H1 (cell line): ENCODE measurements around the gene PPME1. TPM values are rescaled to one million over a fixed set of nuclear protein-coding genes. Genes with fewer than 3 reads are reported as not detected.

Experiments used
- EP300 ChIP-seq, 2 experiments: IDR thresholded peaks; 1 replicate in 1 of 2; 2 replicates in 1 of 2; pipeline ENCODE4 v1.6.1; 2011 to 2012; ENCODE audit warnings: low read depth in 2 of 2, low read length in 2 of 2, mild to moderate bottlenecking in 2 of 2, borderline replicate concordance in 1 of 2, inconsistent platforms in 1 of 2, moderate library complexity in 1 of 2
- FOSL1 ChIP-seq: IDR thresholded peaks from 2 replicates; pipeline ENCODE4 v1.6.1; 2011; ENCODE audit warnings: mild to moderate bottlenecking, low read depth, low read length, moderate library complexity; ENCODE audit not compliant: insufficient read depth
- JUN ChIP-seq: IDR thresholded peaks from 2 replicates; pipeline ENCODE4 v1.6.1; 2011; ENCODE audit warnings: low read depth, mild to moderate bottlenecking, improper control_type of control experiment, low read length
- JUND ChIP-seq: IDR thresholded peaks from 2 replicates; pipeline ENCODE4 v1.6.1; 2011; ENCODE audit warnings: mild to moderate bottlenecking, improper control_type of control experiment, low read length
- SIRT6 ChIP-seq: IDR thresholded peaks from one replicate; pipeline ENCODE4 v1.7.1; 2012; ENCODE audit warnings: low read length, inconsistent platforms
- SP1 ChIP-seq: IDR thresholded peaks from 2 replicates; pipeline ENCODE4 v1.6.1; 2011; ENCODE audit warnings: low read depth, low read length
- SRF ChIP-seq: IDR thresholded peaks from 2 replicates; pipeline ENCODE4 v1.6.1; 2011; ENCODE audit warnings: mild to moderate bottlenecking, low read depth, low read length, moderate library complexity
- TBP ChIP-seq: IDR thresholded peaks from 2 replicates; pipeline ENCODE4 v1.6.1; 2011; ENCODE audit warnings: low read depth, low read length, improper control_type of control experiment
- polyA plus RNA-seq, 7 experiments: library from polyadenylated mRNA; depleted of rRNA in 3 of 7; stranded (reverse) in 5 of 7; unstranded in 2 of 7; fragments of >200 nt in 5 of 7; fragments of 200-250 nt in 2 of 7; gene quantifications; 1 replicate in 5 of 7; 2 replicates in 1 of 7; 4 replicates in 1 of 7; pipeline versions ENCODE4 v1.2.1 to v1.2.3, GENCODE V29; 2011 to 2013; ENCODE audit warnings: missing spikeins in 2 of 7, mixed read lengths in 2 of 7
- total RNA-seq: library from RNA; stranded (reverse); fragmentation: NEBNext Ultra II Directional; extraction: Animal tissue kit (Norgen Biotek cat#: 25700); gene quantifications from 2 replicates; pipeline ENCODE4 v1.2.1, GENCODE V29; 2021
- TF ChIP-seq, protein P1 (sequence below): fragments of 300-600 bp; sonication (generic); IDR thresholded peaks from 2 replicates; pipeline ENCODE4 v1.7.1; 2012; ENCODE audit warnings: low read length, moderate library complexity, mild to moderate bottlenecking, inconsistent platforms; ENCODE audit not compliant: insufficient replicate concordance

PPME1 gene
- total and polyA plus RNA-seq, 2 of the 8 experiments (the other 6 are each of a cell fraction or from before 2014, with no cell fraction given), result 55.1 to 64.5 TPM

- TF ChIP-seq, protein P1, sequence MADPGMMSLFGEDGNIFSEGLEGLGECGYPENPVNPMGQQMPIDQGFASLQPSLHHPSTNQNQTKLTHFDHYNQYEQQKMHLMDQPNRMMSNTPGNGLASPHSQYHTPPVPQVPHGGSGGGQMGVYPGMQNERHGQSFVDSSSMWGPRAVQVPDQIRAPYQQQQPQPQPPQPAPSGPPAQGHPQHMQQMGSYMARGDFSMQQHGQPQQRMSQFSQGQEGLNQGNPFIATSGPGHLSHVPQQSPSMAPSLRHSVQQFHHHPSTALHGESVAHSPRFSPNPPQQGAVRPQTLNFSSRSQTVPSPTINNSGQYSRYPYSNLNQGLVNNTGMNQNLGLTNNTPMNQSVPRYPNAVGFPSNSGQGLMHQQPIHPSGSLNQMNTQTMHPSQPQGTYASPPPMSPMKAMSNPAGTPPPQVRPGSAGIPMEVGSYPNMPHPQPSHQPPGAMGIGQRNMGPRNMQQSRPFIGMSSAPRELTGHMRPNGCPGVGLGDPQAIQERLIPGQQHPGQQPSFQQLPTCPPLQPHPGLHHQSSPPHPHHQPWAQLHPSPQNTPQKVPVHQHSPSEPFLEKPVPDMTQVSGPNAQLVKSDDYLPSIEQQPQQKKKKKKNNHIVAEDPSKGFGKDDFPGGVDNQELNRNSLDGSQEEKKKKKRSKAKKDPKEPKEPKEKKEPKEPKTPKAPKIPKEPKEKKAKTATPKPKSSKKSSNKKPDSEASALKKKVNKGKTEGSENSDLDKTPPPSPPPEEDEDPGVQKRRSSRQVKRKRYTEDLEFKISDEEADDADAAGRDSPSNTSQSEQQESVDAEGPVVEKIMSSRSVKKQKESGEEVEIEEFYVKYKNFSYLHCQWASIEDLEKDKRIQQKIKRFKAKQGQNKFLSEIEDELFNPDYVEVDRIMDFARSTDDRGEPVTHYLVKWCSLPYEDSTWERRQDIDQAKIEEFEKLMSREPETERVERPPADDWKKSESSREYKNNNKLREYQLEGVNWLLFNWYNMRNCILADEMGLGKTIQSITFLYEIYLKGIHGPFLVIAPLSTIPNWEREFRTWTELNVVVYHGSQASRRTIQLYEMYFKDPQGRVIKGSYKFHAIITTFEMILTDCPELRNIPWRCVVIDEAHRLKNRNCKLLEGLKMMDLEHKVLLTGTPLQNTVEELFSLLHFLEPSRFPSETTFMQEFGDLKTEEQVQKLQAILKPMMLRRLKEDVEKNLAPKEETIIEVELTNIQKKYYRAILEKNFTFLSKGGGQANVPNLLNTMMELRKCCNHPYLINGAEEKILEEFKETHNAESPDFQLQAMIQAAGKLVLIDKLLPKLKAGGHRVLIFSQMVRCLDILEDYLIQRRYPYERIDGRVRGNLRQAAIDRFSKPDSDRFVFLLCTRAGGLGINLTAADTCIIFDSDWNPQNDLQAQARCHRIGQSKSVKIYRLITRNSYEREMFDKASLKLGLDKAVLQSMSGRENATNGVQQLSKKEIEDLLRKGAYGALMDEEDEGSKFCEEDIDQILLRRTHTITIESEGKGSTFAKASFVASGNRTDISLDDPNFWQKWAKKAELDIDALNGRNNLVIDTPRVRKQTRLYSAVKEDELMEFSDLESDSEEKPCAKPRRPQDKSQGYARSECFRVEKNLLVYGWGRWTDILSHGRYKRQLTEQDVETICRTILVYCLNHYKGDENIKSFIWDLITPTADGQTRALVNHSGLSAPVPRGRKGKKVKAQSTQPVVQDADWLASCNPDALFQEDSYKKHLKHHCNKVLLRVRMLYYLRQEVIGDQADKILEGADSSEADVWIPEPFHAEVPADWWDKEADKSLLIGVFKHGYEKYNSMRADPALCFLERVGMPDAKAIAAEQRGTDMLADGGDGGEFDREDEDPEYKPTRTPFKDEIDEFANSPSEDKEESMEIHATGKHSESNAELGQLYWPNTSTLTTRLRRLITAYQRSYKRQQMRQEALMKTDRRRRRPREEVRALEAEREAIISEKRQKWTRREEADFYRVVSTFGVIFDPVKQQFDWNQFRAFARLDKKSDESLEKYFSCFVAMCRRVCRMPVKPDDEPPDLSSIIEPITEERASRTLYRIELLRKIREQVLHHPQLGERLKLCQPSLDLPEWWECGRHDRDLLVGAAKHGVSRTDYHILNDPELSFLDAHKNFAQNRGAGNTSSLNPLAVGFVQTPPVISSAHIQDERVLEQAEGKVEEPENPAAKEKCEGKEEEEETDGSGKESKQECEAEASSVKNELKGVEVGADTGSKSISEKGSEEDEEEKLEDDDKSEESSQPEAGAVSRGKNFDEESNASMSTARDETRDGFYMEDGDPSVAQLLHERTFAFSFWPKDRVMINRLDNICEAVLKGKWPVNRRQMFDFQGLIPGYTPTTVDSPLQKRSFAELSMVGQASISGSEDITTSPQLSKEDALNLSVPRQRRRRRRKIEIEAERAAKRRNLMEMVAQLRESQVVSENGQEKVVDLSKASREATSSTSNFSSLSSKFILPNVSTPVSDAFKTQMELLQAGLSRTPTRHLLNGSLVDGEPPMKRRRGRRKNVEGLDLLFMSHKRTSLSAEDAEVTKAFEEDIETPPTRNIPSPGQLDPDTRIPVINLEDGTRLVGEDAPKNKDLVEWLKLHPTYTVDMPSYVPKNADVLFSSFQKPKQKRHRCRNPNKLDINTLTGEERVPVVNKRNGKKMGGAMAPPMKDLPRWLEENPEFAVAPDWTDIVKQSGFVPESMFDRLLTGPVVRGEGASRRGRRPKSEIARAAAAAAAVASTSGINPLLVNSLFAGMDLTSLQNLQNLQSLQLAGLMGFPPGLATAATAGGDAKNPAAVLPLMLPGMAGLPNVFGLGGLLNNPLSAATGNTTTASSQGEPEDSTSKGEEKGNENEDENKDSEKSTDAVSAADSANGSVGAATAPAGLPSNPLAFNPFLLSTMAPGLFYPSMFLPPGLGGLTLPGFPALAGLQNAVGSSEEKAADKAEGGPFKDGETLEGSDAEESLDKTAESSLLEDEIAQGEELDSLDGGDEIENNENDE, result no peak
- no peak for TF ChIP-seq SIRT6
- no peak for TF ChIP-seq SRF
- TF ChIP-seq JUN, result no peak
- no peak for TF ChIP-seq EP300 (IDR thresholded peaks at IDR 0.05; ENCODE audit: borderline replicate concordance in 1 of 2, low read depth in 2 of 2, low read length in 2 of 2)
- no peak for TF ChIP-seq FOSL1
- TF ChIP-seq TBP, result no peak
- TF ChIP-seq JUND, result no peak
- TF ChIP-seq SP1, result no peak
Observed at GRCh38 chr11:74153224-74153623, 17.9 kb upstream of the PPME1 start (continued).
